GM12864 (cell line): Measurements from ENCODE around the gene GBA2.

Source experiments
- DNase-seq: peaks from one replicate; pipeline ENCODE4 v3.0.0-alpha.2; 2011; ENCODE audit warnings: low read depth
- H3K4me3 ChIP-seq: 2 replicates; pipeline ENCODE4 v1.5.1; 2011; ENCODE audit warnings: mild to moderate bottlenecking, low read depth, low read length, control low read depth
- CTCF ChIP-seq: IDR thresholded peaks from 2 replicates; pipeline ENCODE4 v1.5.1; 2011; ENCODE audit warnings: low read depth, mild to moderate bottlenecking, moderate library complexity, low read length, control low read depth, inconsistent platforms; ENCODE audit errors: missing control alignments

GBA2 gene

GRCh38 chr9:35696520-35697215 lies 52.4 kb downstream of the GBA2 start:
- DNase-seq, result peak; percentile 33
- peak; percentile 99 for TF ChIP-seq CTCF
- no peak overlapping the region for H3K4me3 ChIP-seq

GRCh38 chr9:35695943-35696401 lies 53.1 kb downstream of the GBA2 start:
- no peak for DNase-seq
- no peak for TF ChIP-seq CTCF
- no peak overlapping the region for H3K4me3 ChIP-seq

- no peak for DNase-seq
- no peak overlapping the region for H3K4me3 ChIP-seq
- no peak for TF ChIP-seq CTCF
Measured at GRCh38 chr9:35691757-35692301, 57.2 kb downstream of the GBA2 start.

- TF ChIP-seq CTCF, result no peak
Measured at GRCh38 chr9:35691334-35691650, 57.7 kb downstream of the GBA2 start.

GRCh38 chr9:35690614-35691333 lies 58.3 kb downstream of the GBA2 start:
- no peak for DNase-seq
- peak overlapping the region; percentile 66 for H3K4me3 ChIP-seq
- no peak for TF ChIP-seq CTCF

More at GRCh38 chr9:35691334-35691650, 57.7 kb downstream of the GBA2 start:
- peak overlapping the region; percentile 66 for H3K4me3 ChIP-seq
- DNase-seq, result no peak

GRCh38 chr9:35690294-35690613 lies 58.8 kb downstream of the GBA2 start:
- H3K4me3 ChIP-seq, result peak overlapping the region; percentile 66
- no peak for TF ChIP-seq CTCF
- DNase-seq, result no peak
